NT2/D1 (cell line): ENCODE data around the gene MRS2.

ENCODE experiments used
- YY1 ChIP-seq: IDR thresholded peaks from 2 replicates; pipeline ENCODE4 v1.6.1; 2011; ENCODE audit not compliant: insufficient read length, insufficient read depth
- ZNF274 ChIP-seq: IDR thresholded peaks from 2 replicates; pipeline ENCODE4 v1.6.1; 2011; ENCODE audit warnings: mild to moderate bottlenecking, low read depth, low read length

- TF ChIP-seq YY1 (no peak), ZNF274 (no peak)
Measured at GRCh38 chr6:24374612-24375011, 28.1 kb upstream of the MRS2 start.
